PC-3 (cell line): Measurements from ENCODE around the gene WDR7.

ENCODE experiments used
- CTCF ChIP-seq: fragments of 300-600 bp; sonication (generic); conservative IDR thresholded peaks from 2 replicates; pipeline ENCODE4 v1.5.1; 2017; ENCODE audit warnings: antibody characterized with exemption, low read depth, mild to moderate bottlenecking, low read length
- EZH2 ChIP-seq: fragments of 300-600 bp; sonication (generic); IDR thresholded peaks from one replicate; pipeline ENCODE4 v1.6.1; 2017; ENCODE audit warnings: antibody characterized with exemption, mild to moderate bottlenecking, low read length; ENCODE audit not compliant: unreplicated experiment
- EZH2phosphoT487 ChIP-seq: fragments of 300-600 bp; sonication (generic); IDR thresholded peaks from 2 replicates; pipeline ENCODE4 v1.6.1; 2018; ENCODE audit warnings: mild to moderate bottlenecking, antibody characterized with exemption, low read length, borderline replicate concordance

GRCh38 chr18:56953428-56954198 is 302.5 kb downstream of the WDR7 start:
- TF ChIP-seq CTCF (no peak), EZH2 (no peak), EZH2phosphoT487 (no peak)
